ENCODE results near the gene CLEC18C.
"Not testable (repeated sequence)": the region's sequence is repeated elsewhere in the genome, so short reads cannot be mapped to it uniquely, and the experiment has no call there.

GRCh38 chr16:70204010-70204409 is 30.4 kb downstream of the CLEC18C start:
- not testable (repeated sequence) for TF ChIP-seq MAZ (IDR thresholded peaks at IDR 0.05; ENCODE audit: borderline replicate concordance, low read depth, low read length); CTCF (conservative IDR thresholded peaks at IDR 0.05; ENCODE audit: low read depth, low read length); POLR2A (IDR thresholded peaks at IDR 0.05; ENCODE audit: low read depth, low read length)

Measured in IMR-90 (cell line).